Fibroblast of lung (primary cell): Measurements from ENCODE around the gene ATP5F1A.

ENCODE experiments used
- CTCF ChIP-seq, 2 donors: IDR thresholded peaks in 1 of 2; conservative IDR thresholded peaks in 1 of 2; 1 replicate in 1 of 2; 2 replicates in 1 of 2; pipeline ENCODE4 v1.5.1; 2011 to 2012; ENCODE audit warnings: low read length in 2 of 2, control low read depth in 1 of 2, inconsistent platforms in 1 of 2, low read depth in 1 of 2, mild to moderate bottlenecking in 1 of 2
- EZH2 ChIP-seq: IDR thresholded peaks from 2 replicates; pipeline ENCODE4 v1.5.1; 2012; ENCODE audit warnings: low read length, control low read depth, mild to moderate bottlenecking; ENCODE audit errors: missing control alignments

- TF ChIP-seq CTCF (conservative IDR thresholded peaks at IDR 0.05 in 1 of 2, IDR thresholded peaks at IDR 0.05 in 1 of 2; ENCODE audit: low read depth in 1 of 2, low read length in 2 of 2) (no peak), EZH2 (no peak)
Observed at GRCh38 chr18:46051731-46052461, 46.2 kb downstream of the ATP5F1A start.
